ENCODE results near the gene COLEC11. TPM values are rescaled to one million over a fixed set of nuclear protein-coding genes. Genes with fewer than 3 reads are reported as not detected.

COLEC11 gene
- total RNA-seq, 1 experiment from 2014 or later, result 0.39 TPM

- no peak overlapping the region for H3K4me2 ChIP-seq (ENCODE audit: insufficient read depth, insufficient read length, low read length)
- H3K27me3 Mint-ChIP-seq (ENCODE audit: low read depth), result peaks cover 10% of the 10 kb centered on the region
- peaks cover 24 to 31% of the 10 kb centered on the region in 2 experiments for H3K4me1 Mint-ChIP-seq
- no peak overlapping the region for H3K27ac ChIP-seq (ENCODE audit: insufficient read length, low read depth, low read length)
- no peak overlapping the region for H4K8ac ChIP-seq (replicated peaks; ENCODE audit: insufficient read length, low read depth, low read length)
- H3K27ac Mint-ChIP-seq, result no peak overlapping the region; a peak in 2 of 7 replicates
- H3K9me3 Mint-ChIP-seq, result 0 out of 5 replicates have a peak, but pooled peaks cover 0 to 2% of the 10 kb centered on the region in 2 experiments
- no peaks in the 10 kb centered on the region; a peak in 2 of 7 replicates for H3K36me3 Mint-ChIP-seq (ENCODE audit: insufficient read depth in 1 of 3, low read depth in 3 of 3)
- no peaks in the 10 kb centered on the region for H3K79me2 ChIP-seq (ENCODE audit: insufficient read depth, low read length)
- peak; percentile 39 for DNase-seq
- H4K91ac ChIP-seq (ENCODE audit: insufficient read length, low read depth, low read length), result no peak overlapping the region
- H2BK120ac ChIP-seq (ENCODE audit: low read depth, low read length, poor library complexity, severe bottlenecking), result no peak overlapping the region
- H3K23ac ChIP-seq (ENCODE audit: insufficient read length, low read depth, low read length), result no peak overlapping the region
- H2AK5ac ChIP-seq (ENCODE audit: insufficient read length, low read length), result no peak overlapping the region
- H2BK5ac ChIP-seq (ENCODE audit: insufficient read length, low read length), result no peak overlapping the region
- H3K9ac ChIP-seq (ENCODE audit: extremely low read depth, insufficient read length, low read length), result no peak overlapping the region
- no peak overlapping the region for H2AFZ ChIP-seq (ENCODE audit: low read length)
- WGBS (ENCODE audit: extremely low coverage, insufficient read length, low lambda C conversion rate), result no CpG with 5 or more reads among the region's 36 CpGs
- no peak overlapping the region for H3K56ac ChIP-seq (ENCODE audit: insufficient read length, low read depth, low read length)
- H3K79me1 ChIP-seq (ENCODE audit: insufficient read depth, low read depth, low read length, poor library complexity, severe bottlenecking), result no peaks in the 10 kb centered on the region
- H3K4me3 Mint-ChIP-seq, result no peak overlapping the region
- no peak overlapping the region; the same call in 1 of the 2 replicates for H3K14ac ChIP-seq (ENCODE audit: insufficient read depth, low read length)
- H3K4ac ChIP-seq (ENCODE audit: low read depth, low read length), result no peak overlapping the region
- no peak overlapping the region for H3K18ac ChIP-seq (ENCODE audit: insufficient read length, low read depth, low read length)
- H3K27me3 ChIP-seq (ENCODE audit: insufficient read depth, low read length), result no peaks in the 10 kb centered on the region
- H3K23me2 ChIP-seq (ENCODE audit: insufficient read length, low read depth, low read length, poor library complexity, severe bottlenecking), result no peaks in the 10 kb centered on the region
- no peak overlapping the region for H2BK12ac ChIP-seq (ENCODE audit: insufficient read length, low read depth, low read length)
- H3K4me1 ChIP-seq (ENCODE audit: insufficient read depth, low read length), result no peaks in the 10 kb centered on the region; the same call in 1 of the 2 replicates
- no peak overlapping the region for H2BK15ac ChIP-seq (ENCODE audit: low read depth, low read length)
- H4K5ac ChIP-seq (ENCODE audit: insufficient read length, low read depth, low read length), result no peak overlapping the region
- no peak overlapping the region for H3T11ph ChIP-seq (ENCODE audit: low read length)
- no peak overlapping the region for H2BK20ac ChIP-seq (ENCODE audit: low read depth, low read length, poor library complexity, severe bottlenecking)
- no peaks in the 10 kb centered on the region for H3K9me3 ChIP-seq (ENCODE audit: control insufficient read depth, low read depth, low read length)
- H4K20me1 ChIP-seq (ENCODE audit: control insufficient read depth, insufficient read depth, insufficient read length), result no peaks in the 10 kb centered on the region
- TF ChIP-seq, protein P1, sequence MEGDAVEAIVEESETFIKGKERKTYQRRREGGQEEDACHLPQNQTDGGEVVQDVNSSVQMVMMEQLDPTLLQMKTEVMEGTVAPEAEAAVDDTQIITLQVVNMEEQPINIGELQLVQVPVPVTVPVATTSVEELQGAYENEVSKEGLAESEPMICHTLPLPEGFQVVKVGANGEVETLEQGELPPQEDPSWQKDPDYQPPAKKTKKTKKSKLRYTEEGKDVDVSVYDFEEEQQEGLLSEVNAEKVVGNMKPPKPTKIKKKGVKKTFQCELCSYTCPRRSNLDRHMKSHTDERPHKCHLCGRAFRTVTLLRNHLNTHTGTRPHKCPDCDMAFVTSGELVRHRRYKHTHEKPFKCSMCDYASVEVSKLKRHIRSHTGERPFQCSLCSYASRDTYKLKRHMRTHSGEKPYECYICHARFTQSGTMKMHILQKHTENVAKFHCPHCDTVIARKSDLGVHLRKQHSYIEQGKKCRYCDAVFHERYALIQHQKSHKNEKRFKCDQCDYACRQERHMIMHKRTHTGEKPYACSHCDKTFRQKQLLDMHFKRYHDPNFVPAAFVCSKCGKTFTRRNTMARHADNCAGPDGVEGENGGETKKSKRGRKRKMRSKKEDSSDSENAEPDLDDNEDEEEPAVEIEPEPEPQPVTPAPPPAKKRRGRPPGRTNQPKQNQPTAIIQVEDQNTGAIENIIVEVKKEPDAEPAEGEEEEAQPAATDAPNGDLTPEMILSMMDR (conservative IDR thresholded peaks at IDR 0.05), result no peak
Measured at GRCh38 chr2:3656762-3657721, 62.1 kb downstream of the COLEC11 start.

All from H9 (cell line).